ENCODE results near the gene TEX44.

DNA sequence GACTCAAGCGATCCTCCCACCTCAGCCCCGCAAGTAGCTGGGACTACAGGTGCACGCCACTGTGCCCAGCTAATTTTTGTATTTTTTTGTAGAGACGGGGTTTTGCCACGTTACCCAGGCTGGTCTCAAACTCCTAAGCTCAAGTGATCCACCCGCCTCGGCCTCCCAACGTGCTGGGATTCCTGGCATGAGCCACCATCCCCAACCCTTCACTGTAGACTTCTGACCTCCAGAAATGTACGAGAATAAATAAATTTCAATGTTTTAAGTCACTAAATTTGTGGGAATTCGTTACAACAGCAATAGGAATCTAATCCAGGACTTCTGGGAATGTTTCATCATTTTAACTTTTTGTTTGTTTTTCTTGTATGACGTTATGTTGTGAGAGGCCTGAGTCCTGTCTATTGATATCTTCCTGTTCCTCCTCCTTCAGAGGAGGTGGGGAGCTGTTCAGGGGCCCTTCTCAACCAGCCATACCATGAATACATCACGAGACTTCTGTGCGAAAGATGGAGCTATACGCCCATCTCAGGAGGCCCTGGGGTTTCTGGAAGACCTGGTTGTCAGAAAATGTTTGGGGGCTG lies 40.0 kb downstream of the TEX44 start:
- TF ChIP-seq, protein P1, sequence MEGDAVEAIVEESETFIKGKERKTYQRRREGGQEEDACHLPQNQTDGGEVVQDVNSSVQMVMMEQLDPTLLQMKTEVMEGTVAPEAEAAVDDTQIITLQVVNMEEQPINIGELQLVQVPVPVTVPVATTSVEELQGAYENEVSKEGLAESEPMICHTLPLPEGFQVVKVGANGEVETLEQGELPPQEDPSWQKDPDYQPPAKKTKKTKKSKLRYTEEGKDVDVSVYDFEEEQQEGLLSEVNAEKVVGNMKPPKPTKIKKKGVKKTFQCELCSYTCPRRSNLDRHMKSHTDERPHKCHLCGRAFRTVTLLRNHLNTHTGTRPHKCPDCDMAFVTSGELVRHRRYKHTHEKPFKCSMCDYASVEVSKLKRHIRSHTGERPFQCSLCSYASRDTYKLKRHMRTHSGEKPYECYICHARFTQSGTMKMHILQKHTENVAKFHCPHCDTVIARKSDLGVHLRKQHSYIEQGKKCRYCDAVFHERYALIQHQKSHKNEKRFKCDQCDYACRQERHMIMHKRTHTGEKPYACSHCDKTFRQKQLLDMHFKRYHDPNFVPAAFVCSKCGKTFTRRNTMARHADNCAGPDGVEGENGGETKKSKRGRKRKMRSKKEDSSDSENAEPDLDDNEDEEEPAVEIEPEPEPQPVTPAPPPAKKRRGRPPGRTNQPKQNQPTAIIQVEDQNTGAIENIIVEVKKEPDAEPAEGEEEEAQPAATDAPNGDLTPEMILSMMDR (IDR thresholded peaks at IDR 0.05), result no peak
- TF ChIP-seq POLR2AphosphoS5 (IDR thresholded peaks at IDR 0.05; ENCODE audit: low read depth, low read length) (no peak), TCF7L2 (IDR thresholded peaks at IDR 0.05; ENCODE audit: low read depth, low read length) (no peak)
- TF ChIP-seq, protein P2, sequence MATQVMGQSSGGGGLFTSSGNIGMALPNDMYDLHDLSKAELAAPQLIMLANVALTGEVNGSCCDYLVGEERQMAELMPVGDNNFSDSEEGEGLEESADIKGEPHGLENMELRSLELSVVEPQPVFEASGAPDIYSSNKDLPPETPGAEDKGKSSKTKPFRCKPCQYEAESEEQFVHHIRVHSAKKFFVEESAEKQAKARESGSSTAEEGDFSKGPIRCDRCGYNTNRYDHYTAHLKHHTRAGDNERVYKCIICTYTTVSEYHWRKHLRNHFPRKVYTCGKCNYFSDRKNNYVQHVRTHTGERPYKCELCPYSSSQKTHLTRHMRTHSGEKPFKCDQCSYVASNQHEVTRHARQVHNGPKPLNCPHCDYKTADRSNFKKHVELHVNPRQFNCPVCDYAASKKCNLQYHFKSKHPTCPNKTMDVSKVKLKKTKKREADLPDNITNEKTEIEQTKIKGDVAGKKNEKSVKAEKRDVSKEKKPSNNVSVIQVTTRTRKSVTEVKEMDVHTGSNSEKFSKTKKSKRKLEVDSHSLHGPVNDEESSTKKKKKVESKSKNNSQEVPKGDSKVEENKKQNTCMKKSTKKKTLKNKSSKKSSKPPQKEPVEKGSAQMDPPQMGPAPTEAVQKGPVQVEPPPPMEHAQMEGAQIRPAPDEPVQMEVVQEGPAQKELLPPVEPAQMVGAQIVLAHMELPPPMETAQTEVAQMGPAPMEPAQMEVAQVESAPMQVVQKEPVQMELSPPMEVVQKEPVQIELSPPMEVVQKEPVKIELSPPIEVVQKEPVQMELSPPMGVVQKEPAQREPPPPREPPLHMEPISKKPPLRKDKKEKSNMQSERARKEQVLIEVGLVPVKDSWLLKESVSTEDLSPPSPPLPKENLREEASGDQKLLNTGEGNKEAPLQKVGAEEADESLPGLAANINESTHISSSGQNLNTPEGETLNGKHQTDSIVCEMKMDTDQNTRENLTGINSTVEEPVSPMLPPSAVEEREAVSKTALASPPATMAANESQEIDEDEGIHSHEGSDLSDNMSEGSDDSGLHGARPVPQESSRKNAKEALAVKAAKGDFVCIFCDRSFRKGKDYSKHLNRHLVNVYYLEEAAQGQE (IDR thresholded peaks at IDR 0.05; ENCODE audit: insufficient read depth in 1 of 2, low read depth in 2 of 2, low read length in 1 of 2), result no peak
